HEK293T (cell line): ENCODE measurements around the gene TMCC3.

Experiments used
- BHLHE40 ChIP-seq: fragments of 450-650 bp; IDR thresholded peaks from 2 replicates; pipeline ENCODE4 v1.6.1; 2016; ENCODE audit warnings: mild to moderate bottlenecking, moderate library complexity, borderline replicate concordance
- FOXM1 ChIP-seq: fragments of 450-650 bp; IDR thresholded peaks from 2 replicates; pipeline ENCODE4 v1.6.1; 2017; ENCODE audit warnings: mild to moderate bottlenecking, borderline replicate concordance
- HDGF ChIP-seq: fragments of 450-650 bp; IDR thresholded peaks from 2 replicates; pipeline ENCODE4 v1.6.1; 2017; ENCODE audit warnings: antibody characterized with exemption, borderline replicate concordance
- LEF1 ChIP-seq: fragments of 450-650 bp; IDR thresholded peaks from 2 replicates; pipeline ENCODE4 v1.6.1; 2017; ENCODE audit warnings: mild to moderate bottlenecking, borderline replicate concordance
- SP1 ChIP-seq: fragments of 450-650 bp; IDR thresholded peaks from 2 replicates; pipeline ENCODE4 v1.6.1; 2017

DNA sequence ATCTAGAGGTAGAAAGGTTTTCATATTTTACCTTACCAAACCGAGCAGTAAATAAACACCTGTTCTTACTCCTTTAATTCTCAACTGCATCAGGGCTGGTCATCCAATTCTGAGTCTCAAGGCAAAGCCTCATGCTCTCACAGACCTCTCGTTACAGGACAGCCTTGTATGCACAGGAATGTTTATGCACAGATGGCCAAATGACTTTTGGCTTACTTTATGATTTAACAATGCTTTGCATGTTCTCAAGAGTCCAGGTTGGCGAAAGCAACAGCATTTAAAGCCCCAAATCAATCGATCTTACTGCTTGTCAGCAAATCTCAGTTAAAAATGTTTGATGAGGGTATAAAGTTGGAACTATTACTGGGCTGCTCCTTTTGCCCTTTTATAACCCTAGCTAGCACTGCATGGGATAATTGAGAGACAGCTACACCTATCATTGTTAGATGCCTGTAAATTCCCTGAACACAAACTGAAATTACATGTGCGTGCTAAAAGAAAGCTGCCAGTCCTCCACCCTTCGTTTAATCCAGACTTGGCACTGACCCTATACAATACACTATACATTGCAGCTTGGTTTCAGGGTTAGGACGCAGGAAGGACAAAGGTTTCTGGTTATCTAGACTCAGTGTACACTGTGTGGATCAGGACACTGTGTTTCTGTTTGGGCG is 63.6 kb downstream of the TMCC3 start:
- TF ChIP-seq FOXM1 (no peak), SP1 (no peak), LEF1 (no peak), HDGF (no peak), BHLHE40 (no peak)
